ENCODE measurements around the gene NANOS2.

NANOS2 gene

DNA sequence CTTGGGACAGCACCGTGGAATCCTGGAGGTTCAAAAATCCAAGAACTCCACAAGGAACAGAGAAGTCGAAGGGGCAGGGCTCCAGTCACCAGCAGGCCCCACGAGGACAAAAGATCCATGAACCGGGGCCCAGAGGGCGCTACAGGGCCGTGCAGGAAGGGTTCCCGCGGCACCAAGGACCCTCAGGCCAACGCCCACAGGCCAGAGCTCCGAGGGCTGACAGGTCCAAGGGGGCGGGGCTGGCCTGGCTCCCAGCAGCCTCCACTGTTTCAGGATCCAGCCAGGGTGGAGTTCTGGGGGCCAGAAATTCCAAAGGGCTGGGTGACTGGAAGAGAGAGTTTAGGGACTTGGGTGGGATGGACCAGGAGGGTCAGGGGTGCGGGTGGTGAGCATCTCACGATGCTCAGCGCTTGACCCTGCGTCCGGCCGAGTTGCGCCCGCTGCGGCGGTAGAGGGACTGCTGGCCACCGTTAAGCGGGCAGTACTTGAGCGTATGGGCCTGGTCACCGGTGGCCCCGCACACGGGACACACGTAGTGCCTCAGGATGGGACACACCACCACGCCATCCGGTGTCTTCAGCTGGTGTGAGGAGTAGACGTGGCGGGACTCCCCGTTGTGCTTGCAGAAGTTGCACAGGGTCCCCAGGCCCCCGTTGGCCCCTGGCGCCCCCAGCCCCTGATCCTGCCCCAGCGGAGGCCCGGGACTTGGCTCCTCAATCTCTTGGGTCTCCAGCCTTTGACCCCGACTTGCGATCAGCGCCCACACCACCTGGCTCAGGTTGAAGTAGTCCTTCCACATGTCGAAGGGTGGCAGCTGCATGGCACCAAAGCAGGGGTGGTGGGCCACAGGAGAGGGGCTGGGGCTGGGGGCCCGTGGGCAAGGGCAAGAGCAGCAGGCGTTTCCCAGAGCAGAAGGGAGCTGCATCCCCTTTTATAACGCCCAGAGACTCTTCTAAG, at the start of gene NANOS2:
Gene NANOS2, minus strand, starts transcription at position 905 of the 957 bp plus-strand sequence. Its CDS starts 85 bp downstream, at position 820.
- H3K27ac ChIP-seq = no peak within 1 kb of the TSS
- no peaks in the 10 kb centered on the region for H3K9me3 ChIP-seq
- H3K36me3 ChIP-seq = no peaks in the 10 kb centered on the region
- TF ChIP-seq, protein P1, sequence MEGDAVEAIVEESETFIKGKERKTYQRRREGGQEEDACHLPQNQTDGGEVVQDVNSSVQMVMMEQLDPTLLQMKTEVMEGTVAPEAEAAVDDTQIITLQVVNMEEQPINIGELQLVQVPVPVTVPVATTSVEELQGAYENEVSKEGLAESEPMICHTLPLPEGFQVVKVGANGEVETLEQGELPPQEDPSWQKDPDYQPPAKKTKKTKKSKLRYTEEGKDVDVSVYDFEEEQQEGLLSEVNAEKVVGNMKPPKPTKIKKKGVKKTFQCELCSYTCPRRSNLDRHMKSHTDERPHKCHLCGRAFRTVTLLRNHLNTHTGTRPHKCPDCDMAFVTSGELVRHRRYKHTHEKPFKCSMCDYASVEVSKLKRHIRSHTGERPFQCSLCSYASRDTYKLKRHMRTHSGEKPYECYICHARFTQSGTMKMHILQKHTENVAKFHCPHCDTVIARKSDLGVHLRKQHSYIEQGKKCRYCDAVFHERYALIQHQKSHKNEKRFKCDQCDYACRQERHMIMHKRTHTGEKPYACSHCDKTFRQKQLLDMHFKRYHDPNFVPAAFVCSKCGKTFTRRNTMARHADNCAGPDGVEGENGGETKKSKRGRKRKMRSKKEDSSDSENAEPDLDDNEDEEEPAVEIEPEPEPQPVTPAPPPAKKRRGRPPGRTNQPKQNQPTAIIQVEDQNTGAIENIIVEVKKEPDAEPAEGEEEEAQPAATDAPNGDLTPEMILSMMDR (IDR thresholded peaks at IDR 0.05) = no peak
- peaks cover 66% of the 10 kb centered on the region for H3K27me3 ChIP-seq
- H3K4me1 ChIP-seq (ENCODE audit: control insufficient read depth in 1 of 2, insufficient read depth in 1 of 2, low read depth in 1 of 2, low read length in 1 of 2) = no peaks in the 10 kb centered on the region
- H3K4me3 ChIP-seq (ENCODE audit: low read depth in 1 of 2, low read length in 1 of 2) = no peak within 1 kb of the TSS

DNA sequence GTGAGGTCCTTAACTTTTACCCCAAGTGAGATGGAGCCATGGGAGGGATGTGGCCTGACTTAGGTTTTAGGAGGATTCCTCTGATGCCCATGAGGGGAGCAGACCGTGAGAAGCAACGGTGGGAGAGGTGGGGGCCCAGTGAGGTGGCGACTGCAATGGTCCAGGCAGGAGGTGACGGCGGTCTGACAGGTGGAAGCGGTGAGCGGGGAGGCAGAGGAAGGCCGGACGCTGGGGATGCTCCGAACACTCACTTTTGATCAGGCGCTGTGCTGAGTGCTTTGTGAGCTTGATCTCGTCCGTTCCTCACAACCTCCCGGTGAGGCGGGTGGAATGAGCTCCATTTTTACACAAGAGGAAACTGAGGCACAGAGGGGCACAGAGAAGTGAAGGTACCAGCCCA, 47.4 kb upstream of the NANOS2 start:
- Histone ChIP-seq H3K9me3 (no peaks in the 10 kb centered on the region), H3K36me3 (no peaks in the 10 kb centered on the region), H3K27ac (no peak overlapping the region), H3K4me1 (ENCODE audit: control insufficient read depth in 1 of 2, insufficient read depth in 1 of 2, low read depth in 1 of 2, low read length in 1 of 2) (no peaks in the 10 kb centered on the region), H3K27me3 (peaks cover 69% of the 10 kb centered on the region), H3K4me3 (ENCODE audit: low read depth in 1 of 2, low read length in 1 of 2) (no peak overlapping the region)
- TF ChIP-seq, protein P1 (IDR thresholded peaks at IDR 0.05) = no peak

DNA sequence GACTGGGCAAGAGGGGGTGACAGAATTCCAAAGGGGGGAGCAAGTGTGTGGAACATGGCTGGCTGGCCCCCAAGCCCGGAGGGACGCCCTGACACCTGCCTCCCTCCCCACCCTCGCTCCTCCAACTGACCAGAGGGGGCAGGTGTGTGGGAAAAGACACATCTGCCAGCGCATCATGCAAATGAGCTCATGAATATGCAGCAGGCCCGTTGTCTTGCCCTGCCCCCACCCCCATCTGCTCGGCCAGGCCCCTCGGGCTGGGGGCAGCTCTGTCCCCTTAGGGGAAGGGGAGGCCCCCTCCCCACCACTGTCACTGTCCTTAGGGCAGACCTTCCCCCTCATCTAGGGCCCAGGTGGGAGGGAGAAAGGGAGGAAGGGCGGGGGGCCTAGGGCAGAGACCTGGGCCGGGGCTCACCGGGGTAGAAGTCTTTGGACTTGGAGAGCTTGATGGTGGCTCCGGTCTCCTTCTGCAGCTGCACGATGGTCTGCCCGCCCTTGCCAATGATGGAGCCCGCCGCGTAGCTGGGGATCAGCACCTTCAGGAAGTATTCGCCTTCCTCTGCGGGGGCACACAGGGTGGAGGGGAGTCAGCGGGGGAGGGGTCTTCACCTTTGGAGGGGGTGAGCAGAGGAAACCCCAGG, 46.1 kb upstream of the NANOS2 start:
- Histone ChIP-seq H3K4me3 (ENCODE audit: low read depth in 1 of 2, low read length in 1 of 2) (no peak overlapping the region), H3K4me1 (ENCODE audit: control insufficient read depth in 1 of 2, insufficient read depth in 1 of 2, low read depth in 1 of 2, low read length in 1 of 2) (no peaks in the 10 kb centered on the region), H3K27me3 (peaks cover 67% of the 10 kb centered on the region), H3K9me3 (no peaks in the 10 kb centered on the region), H3K36me3 (no peaks in the 10 kb centered on the region), H3K27ac (no peak overlapping the region)
- TF ChIP-seq, protein P1 (IDR thresholded peaks at IDR 0.05) = no peak

DNA sequence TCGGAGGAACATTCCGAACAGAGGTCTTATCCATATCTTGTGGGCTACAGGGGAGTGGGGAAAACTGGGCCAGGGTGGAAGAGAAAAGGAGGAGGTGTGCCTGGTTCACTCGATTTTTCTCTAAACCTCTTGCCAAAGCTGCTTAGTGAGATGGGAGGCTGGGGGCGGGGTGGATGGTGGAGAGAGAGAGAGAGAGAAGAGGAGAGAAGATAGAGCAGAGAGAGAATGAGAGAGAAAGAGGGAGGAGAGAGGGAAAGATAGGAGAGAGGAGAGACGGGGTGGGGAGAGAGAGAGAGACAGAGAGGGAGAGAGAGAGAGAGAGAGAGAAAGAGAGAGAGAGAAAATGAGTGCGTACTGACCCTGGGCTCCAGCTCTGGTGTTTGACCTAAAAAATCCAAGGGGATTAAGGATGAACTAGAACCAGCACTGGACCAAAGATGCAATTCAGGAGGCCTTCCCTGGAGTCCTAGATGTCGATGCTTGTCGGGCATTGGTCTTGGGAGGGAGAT, 45.0 kb upstream of the NANOS2 start:
- Histone ChIP-seq H3K27ac (no peak overlapping the region), H3K36me3 (no peaks in the 10 kb centered on the region), H3K4me1 (ENCODE audit: control insufficient read depth in 1 of 2, insufficient read depth in 1 of 2, low read depth in 1 of 2, low read length in 1 of 2) (no peaks in the 10 kb centered on the region), H3K27me3 (peaks cover 66% of the 10 kb centered on the region), H3K4me3 (ENCODE audit: low read depth in 1 of 2, low read length in 1 of 2) (no peak overlapping the region), H3K9me3 (no peaks in the 10 kb centered on the region)
- TF ChIP-seq, protein P1 (IDR thresholded peaks at IDR 0.05) = no peak

DNA sequence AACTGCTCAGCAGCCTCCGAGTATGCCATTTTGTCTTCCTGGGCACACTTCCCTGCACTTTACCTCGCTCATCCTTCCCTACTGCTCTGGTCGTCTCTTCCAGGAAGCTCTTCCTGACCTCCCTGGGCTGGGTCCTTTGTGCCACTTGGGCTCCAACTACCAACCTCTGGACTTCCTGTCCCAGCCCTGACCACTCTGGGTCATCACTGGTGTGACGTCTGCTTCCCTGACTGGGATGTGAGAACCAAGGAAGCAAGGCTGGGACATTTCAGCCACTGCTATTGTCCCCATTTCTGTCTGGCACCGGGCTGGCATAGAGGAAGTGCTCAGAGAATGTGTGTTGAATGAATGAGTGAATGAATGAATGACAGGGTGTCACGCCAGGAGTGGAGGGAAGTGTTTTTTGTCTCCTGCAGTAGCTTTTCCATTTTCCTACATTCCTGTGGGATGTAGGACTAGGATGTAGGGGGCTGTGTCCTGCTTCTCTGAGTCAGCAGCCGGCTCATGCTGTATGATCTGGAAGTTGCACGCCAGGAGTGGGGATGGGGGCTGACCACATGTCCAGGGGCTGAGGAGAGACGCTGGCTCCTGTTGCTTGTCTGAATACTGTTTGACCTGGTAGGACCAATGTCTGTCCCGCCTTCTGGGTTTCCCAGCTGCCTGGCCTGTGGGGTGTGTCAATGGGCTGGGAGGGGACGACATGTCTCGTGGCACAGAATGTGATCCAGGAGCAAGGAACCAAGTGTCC, 44.4 kb upstream of the NANOS2 start:
- no peak overlapping the region for H3K27ac ChIP-seq
- H3K36me3 ChIP-seq = no peaks in the 10 kb centered on the region
- TF ChIP-seq, protein P1 (IDR thresholded peaks at IDR 0.05) = no peak
- H3K4me3 ChIP-seq (ENCODE audit: low read depth in 1 of 2, low read length in 1 of 2) = no peak overlapping the region
- H3K27me3 ChIP-seq = peaks cover 71% of the 10 kb centered on the region
- H3K4me1 ChIP-seq (ENCODE audit: control insufficient read depth in 1 of 2, insufficient read depth in 1 of 2, low read depth in 1 of 2, low read length in 1 of 2) = no peaks in the 10 kb centered on the region
- H3K9me3 ChIP-seq = no peaks in the 10 kb centered on the region
